ENCODE measurements around the gene BRAF.
"Not testable (repeated sequence)": the region's sequence is repeated elsewhere in the genome, so short reads cannot be mapped to it uniquely, and the experiment has no call there.

The BRAF gene

GRCh38 chr7:140761375-140761774 lies 163.4 kb downstream of the BRAF start:
- not testable (repeated sequence) for H3K27ac ChIP-seq; H3K27me3 ChIP-seq; H3K9me3 ChIP-seq; H3K4me1 ChIP-seq (ENCODE audit: control insufficient read depth in 1 of 2, insufficient read depth in 1 of 2, low read depth in 1 of 2, low read length in 1 of 2); H3K4me3 ChIP-seq (ENCODE audit: low read depth in 1 of 2, low read length in 1 of 2)
- peaks cover 10% of the 10 kb centered on the region for H3K36me3 ChIP-seq

- Histone ChIP-seq H3K36me3 (peaks cover 45% of the 10 kb centered on the region), H3K9me3 (no peaks in the 10 kb centered on the region), H3K27me3 (no peaks in the 10 kb centered on the region), H3K27ac (no peak overlapping the region), H3K4me1 (ENCODE audit: control insufficient read depth in 1 of 2, insufficient read depth in 1 of 2, low read depth in 1 of 2, low read length in 1 of 2) (no peaks in the 10 kb centered on the region), H3K4me3 (ENCODE audit: low read depth in 1 of 2, low read length in 1 of 2) (no peak overlapping the region)
- TF ChIP-seq CTCF (IDR thresholded peaks at IDR 0.05), result no peak
Measured at GRCh38 chr7:140754506-140754905, 170.2 kb downstream of the BRAF start.

GRCh38 chr7:140752533-140752932 lies 172.2 kb downstream of the BRAF start:
- TF ChIP-seq CTCF (IDR thresholded peaks at IDR 0.05), result no peak
- no peaks in the 10 kb centered on the region for H3K9me3 ChIP-seq
- peak overlapping the region; percentile 33 for H3K27ac ChIP-seq
- no peaks in the 10 kb centered on the region for H3K4me1 ChIP-seq (ENCODE audit: control insufficient read depth in 1 of 2, insufficient read depth in 1 of 2, low read depth in 1 of 2, low read length in 1 of 2)
- no peak overlapping the region for H3K4me3 ChIP-seq (ENCODE audit: low read depth in 1 of 2, low read length in 1 of 2)
- peaks cover 61% of the 10 kb centered on the region for H3K36me3 ChIP-seq
- no peaks in the 10 kb centered on the region for H3K27me3 ChIP-seq

GRCh38 chr7:140746751-140747150 lies 178.0 kb downstream of the BRAF start:
- no peak overlapping the region for H3K4me3 ChIP-seq (ENCODE audit: low read depth in 1 of 2, low read length in 1 of 2)

GRCh38 chr7:140745266-140746058 lies 179.3 kb downstream of the BRAF start:
- Histone ChIP-seq H3K36me3 (peaks cover 41% of the 10 kb centered on the region), H3K4me3 (ENCODE audit: low read depth in 1 of 2, low read length in 1 of 2) (no peak overlapping the region), H3K4me1 (ENCODE audit: control insufficient read depth in 1 of 2, insufficient read depth in 1 of 2, low read depth in 1 of 2, low read length in 1 of 2) (no peaks in the 10 kb centered on the region), H3K27ac (no peak overlapping the region), H3K9me3 (no peaks in the 10 kb centered on the region), H3K27me3 (no peaks in the 10 kb centered on the region)
- no peak for TF ChIP-seq CTCF (IDR thresholded peaks at IDR 0.05)

More at GRCh38 chr7:140746751-140747150, 178.0 kb downstream of the BRAF start:
- Histone ChIP-seq H3K36me3 (peaks cover 44% of the 10 kb centered on the region), H3K27ac (no peak overlapping the region), H3K9me3 (no peaks in the 10 kb centered on the region), H3K27me3 (no peaks in the 10 kb centered on the region), H3K4me1 (ENCODE audit: control insufficient read depth in 1 of 2, insufficient read depth in 1 of 2, low read depth in 1 of 2, low read length in 1 of 2) (no peaks in the 10 kb centered on the region)
- no peak for TF ChIP-seq CTCF (IDR thresholded peaks at IDR 0.05)

GRCh38 chr7:140744005-140744404 lies 180.7 kb downstream of the BRAF start:
- Histone ChIP-seq H3K36me3 (peaks cover 39% of the 10 kb centered on the region), H3K27me3 (no peaks in the 10 kb centered on the region), H3K4me3 (ENCODE audit: low read depth in 1 of 2, low read length in 1 of 2) (no peak overlapping the region), H3K4me1 (ENCODE audit: control insufficient read depth in 1 of 2, insufficient read depth in 1 of 2, low read depth in 1 of 2, low read length in 1 of 2) (no peaks in the 10 kb centered on the region), H3K27ac (no peak overlapping the region), H3K9me3 (no peaks in the 10 kb centered on the region)
- no peak for TF ChIP-seq CTCF (IDR thresholded peaks at IDR 0.05)

GRCh38 chr7:140743255-140743654 lies 181.5 kb downstream of the BRAF start:
- H3K36me3 ChIP-seq, result peaks cover 39% of the 10 kb centered on the region
- H3K9me3 ChIP-seq; H3K27ac ChIP-seq; H3K4me3 ChIP-seq (ENCODE audit: low read depth in 1 of 2, low read length in 1 of 2); H3K27me3 ChIP-seq; H3K4me1 ChIP-seq (ENCODE audit: control insufficient read depth in 1 of 2, insufficient read depth in 1 of 2, low read depth in 1 of 2, low read length in 1 of 2): not testable (repeated sequence)
